SH-SY5Y (cell line): Measurements from ENCODE around the gene CNR2.

Experiments used
- GATA2 ChIP-seq: IDR thresholded peaks from 2 replicates; pipeline ENCODE4 v1.6.1; 2011; ENCODE audit warnings: mild to moderate bottlenecking, low read depth, low read length
- GATA3 ChIP-seq: IDR thresholded peaks from 2 replicates; pipeline ENCODE4 v1.6.1; 2011; ENCODE audit warnings: low read depth, mild to moderate bottlenecking, low read length, moderate library complexity

Gene CNR2

DNA sequence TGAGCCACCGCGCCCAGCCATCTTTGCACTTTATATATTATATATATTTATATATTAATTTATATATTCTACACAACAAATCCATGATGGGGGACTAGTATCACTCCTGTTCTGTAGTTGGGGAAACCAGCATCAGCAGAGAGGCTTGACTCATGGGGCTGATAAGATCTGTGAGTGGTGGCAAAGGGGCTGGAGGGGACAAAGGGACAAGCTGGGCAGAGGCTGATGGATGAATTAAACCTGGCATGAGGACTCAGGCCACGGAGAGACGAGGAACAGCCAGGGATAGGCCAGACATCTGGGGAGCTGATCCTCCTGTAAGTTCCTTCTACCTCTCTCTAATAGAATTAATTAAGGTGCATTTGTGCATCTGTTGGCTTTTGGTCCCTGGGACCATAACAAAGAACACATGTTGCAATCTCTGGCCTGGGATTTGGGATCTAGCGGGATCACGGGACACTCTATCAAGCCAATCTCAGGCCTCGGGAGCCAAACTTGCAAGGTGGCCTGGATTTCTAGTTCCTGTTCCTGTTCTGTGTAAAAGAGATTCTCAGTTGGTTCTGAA, 7.6 kb downstream of the CNR2 start:
- TF ChIP-seq GATA3, result peak; percentile 76
- TF ChIP-seq GATA2, result peak; percentile 89

DNA sequence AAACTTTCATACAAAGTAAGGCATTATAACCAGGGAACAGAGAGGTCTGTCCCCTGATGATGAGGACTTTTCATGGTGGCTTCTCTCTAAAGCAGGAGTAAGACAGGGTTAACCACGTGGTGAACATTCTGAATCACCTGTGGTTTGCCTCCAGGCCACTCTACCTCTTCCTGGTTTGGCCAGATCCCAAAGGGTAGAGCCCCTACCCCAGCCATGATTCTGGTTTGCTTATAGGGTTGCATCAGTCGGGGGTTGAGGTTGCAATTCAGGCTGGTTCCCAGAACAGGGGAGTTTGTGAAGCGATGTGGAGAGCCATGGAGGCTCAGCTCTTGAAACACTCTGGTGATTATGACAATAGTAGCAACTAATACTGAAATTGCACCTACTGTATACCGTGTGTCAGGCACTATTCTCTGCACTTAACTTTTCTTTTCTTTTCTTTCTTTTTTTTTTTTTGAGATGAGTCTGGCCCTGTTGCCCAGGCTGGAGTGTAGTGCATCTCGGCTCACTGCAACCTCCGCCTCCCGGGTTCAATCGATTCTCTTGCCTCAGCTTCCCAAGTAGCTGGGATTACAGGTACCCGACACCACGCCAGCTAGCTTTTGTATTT, 8.3 kb downstream of the CNR2 start:
- TF ChIP-seq GATA2 (no peak), GATA3 (no peak)

DNA sequence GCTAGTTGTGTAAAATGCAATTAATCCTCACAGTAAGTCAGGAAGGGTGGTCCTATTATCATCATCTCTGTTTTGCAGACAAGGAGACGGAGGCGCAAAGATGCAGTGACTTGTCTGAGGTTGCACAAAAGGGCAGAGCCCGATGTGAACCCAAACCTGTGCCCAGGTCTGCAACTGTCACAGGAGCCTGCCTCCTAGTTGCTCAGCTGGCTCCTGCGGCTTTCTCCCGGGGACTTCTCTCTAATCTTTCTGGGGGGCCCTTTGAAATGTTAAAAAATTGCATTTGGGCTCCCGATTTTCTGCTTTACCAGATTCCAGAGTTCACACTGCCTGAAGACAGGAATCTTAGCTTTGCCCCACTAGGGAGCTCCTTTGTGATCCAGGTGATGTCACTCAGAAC, 9.4 kb downstream of the CNR2 start:
- TF ChIP-seq GATA3, result no peak
- no peak for TF ChIP-seq GATA2

DNA sequence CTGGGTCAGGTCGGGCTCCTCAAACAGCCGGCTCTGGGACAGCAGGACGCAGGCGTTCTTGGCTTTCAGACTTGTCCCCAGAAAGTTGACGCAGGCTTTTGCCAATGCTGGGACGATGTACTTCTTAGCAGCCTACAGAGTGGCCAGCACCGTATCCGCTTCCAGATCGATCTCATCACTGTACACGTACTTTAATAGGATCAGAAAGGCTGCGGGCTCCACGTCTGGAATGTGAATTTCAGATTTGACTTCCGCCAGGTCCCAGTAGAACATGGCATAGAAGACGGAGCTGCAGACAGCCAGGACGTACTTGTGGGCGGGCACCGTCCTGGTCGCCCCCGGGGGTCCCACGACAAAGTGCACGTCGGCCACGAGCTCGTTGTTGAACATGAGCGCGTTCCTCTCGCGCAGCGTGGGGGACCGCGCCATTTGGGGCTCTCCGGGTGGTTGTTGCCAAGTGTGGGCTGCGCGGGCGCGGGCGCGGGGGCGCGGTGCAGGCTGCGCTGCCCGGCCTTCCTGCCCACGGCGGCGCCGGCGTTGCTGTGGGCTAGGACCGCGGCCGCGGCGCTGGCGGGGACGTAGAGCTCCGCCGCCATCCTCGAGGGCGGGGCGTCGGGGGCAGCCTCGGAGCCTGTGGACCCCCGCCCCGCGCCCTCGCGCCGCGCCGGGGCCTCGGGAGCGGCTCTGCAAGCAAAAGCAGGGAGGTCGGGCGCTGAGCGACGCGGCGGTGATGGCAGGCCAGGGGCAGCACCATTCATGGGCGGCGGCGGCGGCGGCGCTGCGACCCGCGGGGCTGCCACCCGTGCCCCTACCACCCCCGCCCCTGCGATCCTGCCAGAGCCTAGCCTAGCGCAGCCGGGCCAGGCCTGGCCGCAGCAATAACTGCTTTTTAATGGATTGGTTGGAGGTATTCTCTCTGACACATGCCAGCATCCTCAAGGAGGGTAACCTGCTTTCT, 10.6 kb downstream of the CNR2 start:
- no peak for TF ChIP-seq GATA3
- no peak for TF ChIP-seq GATA2

DNA sequence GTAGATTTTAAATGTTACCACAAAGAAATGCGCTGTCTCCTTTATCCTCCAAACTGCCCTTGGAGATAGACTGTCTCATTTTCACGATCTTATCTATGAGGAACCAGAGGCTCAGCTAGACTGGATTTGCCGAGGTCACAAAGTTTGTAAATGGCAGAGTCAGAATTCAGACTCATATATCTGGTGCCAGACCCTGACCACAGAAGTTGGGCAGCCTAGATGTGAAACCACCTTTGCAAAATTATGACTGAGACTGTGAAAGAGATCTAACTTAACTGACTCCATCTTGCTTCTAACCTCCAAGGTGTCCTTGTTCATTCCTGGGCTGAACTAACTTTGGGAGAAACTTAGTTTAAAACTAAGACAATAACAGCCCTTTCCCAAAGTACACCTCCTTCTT, 14.1 kb downstream of the CNR2 start:
- no peak for TF ChIP-seq GATA3
- TF ChIP-seq GATA2, result no peak

DNA sequence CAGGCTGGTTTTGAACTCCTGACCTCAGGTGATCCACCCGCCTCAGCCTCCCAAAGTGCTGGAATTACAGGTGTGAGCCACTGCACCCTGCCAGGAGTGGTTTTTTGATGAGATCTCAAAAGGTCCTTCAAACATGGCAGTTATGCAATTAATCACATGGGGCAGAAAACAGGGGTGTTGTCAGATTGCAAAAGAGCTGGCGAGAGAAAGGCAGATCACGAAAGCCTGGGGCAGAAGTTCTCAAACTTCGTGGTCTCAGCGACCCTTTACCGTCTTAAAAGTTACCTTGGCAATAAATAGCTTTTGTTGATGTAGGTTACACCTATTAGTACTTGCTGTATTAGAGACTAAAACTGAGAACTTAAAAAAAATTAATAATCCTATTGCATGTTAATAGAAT, 16.1 kb downstream of the CNR2 start:
- TF ChIP-seq GATA3 (no peak), GATA2 (no peak)

DNA sequence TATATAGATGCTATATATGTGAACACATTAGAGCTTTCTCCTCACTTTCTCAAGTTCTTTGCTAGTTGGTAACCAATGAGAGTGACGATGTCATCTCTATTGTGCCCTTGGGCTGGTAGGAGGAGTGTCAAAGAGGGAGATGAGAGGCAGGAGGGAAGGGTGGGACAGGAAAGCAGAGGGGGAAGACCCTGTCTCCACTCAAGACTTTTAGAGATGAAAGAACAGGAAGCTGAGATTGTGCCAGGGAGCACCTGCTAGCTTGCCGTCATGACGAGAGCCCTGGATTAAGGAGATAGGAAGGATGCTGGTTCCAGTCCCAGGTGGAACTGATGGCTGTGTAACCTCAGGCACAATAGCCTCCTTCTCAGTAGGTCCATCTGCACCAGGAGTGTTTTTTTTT, 16.7 kb downstream of the CNR2 start:
- no peak for TF ChIP-seq GATA2
- no peak for TF ChIP-seq GATA3

DNA sequence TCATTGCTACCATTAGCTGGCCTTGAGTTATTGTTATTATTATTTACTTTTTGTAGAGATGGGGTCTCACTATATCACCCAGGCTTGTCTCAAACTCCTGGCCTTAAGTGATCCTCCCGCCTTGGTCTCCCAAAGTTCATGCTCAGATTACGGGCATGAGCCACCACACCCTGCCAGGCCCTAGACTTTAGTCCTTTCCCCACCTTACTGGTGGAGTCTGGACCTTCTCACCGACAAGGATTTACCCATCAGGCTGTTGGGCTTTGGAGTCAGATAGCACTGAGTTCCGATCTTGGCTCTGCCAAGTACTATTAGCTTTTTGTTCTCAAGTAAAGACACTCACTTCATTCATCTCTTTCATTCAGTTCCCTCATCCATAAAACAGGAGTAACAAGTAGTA, 17.2 kb downstream of the CNR2 start:
- no peak for TF ChIP-seq GATA2
- TF ChIP-seq GATA3, result no peak

DNA sequence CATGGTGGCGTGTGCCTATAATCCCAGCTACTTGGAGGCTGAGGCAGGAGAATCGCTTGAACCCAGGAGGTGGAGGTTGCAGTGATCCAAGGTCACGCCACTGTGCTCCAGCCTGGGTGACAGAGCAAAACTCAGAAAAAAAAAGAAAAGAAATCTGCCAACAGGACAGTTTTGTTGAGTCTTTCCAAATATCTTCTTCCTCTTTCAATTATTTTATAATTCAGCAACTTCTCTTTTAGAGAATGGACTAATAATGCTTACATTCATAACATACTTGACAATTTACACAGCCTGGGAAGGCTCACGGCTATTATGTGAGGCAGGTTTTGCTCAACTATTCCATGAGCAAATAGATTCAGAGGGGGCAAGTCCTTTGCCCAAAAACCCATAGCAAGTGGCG, 18.1 kb downstream of the CNR2 start:
- TF ChIP-seq GATA2 (no peak), GATA3 (no peak)

DNA sequence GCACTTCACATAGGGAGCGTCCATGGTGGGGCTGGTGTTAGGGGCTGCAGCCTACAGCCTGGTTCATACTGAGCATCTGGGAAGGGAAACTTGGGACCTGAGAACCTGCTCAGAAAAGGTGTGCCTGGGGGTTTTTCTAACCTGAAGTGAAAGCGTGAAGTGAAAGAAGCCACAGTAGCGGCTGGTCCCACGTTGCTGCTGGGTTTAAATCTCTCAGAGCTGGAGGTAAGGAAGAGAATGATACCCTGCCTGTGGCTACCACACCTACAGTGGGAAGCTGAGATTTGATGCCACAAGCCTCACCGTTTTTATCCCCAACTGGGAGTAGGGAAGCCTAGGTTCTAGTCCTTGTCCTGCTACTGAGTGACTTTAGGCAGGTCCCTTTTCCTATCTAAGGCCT, 24.1 kb downstream of the CNR2 start:
- TF ChIP-seq GATA3, result no peak
- TF ChIP-seq GATA2, result no peak

DNA sequence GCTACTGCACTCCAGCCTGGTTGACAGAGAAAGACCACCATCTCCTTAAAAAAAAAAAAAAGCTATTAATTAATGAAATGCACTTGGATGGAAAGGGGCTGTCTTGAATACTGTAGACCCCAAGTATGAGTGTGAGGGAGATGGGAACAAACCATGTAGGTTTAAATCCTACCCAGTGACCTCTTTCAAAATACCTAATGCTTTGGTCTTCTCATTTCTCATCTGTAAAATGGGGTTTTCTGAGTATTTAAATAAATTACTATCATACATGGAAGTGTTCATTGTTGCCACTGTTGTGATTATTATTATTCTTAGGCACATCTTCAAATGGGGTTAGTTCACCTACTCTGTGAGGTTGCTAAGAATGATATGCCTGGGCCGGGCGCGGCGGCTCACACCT, 27.9 kb downstream of the CNR2 start:
- TF ChIP-seq GATA3 (no peak), GATA2 (no peak)

DNA sequence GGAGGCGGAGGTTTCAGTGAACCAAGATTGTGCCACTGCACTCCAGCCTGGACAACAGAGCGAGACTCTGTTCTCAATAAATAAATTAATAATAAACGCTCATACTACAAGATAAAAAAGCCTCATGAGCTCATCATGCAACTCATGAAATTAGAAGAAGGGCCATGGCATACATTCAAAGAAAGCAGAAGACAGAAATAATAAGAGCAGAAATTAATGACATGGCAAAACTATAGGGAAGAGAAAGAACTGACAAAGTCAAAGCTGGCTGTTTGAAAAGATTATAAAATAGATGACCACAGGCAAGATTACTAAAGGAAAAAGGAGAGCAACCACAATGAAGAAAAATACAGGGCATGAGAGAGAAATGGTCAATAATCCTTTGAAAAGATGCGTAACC, 30.4 kb downstream of the CNR2 start:
- TF ChIP-seq GATA3 (no peak), GATA2 (no peak)

DNA sequence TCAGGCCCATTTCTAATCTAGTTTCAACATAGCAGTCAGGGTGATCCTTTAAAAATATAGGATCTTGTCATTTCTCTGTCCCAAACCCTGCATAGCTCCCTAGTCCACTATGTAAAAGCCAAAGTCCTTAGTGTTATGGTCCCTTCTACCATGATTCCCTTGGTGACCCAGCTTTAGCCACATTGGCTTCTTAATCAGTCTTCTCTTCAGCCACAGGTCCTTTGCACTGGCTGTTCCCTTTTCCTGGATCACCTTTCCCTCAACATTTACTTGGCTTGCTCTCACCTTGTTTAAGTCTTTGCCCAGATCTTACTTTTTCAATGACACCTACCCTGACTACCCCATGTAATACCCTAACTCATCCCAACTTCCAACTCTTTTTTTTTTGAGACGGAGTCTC, 33.4 kb downstream of the CNR2 start:
- TF ChIP-seq GATA2 (no peak), GATA3 (no peak)

DNA sequence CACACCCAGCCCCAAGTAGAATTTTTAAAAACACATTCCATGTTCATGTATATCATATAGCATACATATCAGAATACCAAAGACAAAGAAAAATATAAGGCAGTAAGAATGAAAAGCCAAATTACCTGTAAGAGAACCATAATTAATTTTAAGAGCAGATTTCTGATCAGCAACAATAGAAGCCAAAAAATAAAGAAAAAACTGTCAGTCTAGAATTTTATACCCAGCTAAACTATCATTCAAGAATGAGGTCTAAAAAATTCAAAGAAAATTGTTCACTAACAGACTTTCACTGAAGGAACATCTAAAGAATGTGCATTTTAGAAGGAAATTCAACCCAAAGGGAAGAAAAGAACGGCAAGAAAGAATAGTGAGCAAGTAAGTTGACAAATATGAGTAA, 34.5 kb downstream of the CNR2 start:
- TF ChIP-seq GATA2 (no peak), GATA3 (no peak)

DNA sequence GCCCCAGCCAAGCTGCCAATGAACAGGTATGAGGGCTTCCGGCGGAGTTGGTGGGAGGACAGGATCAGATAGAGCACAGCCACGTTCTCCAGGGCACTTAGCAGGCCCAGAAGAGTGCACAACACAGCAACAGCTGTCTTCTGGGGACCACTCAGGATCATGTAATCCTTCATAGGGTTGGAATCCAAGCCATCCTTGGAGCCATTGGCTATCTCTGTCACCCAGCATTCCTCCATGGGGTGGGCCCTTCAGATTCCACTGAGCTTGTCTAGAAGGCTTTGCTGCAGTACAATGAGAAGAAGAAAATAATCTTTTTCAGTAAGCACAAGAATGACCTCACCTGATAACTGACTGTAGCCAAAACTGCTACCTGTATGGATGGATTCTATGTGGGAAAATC, 37.8 kb downstream of the CNR2 start:
- TF ChIP-seq GATA2 (no peak), GATA3 (no peak)
